ENCODE measurements around the gene BTBD9. TPM values are rescaled to one million over a fixed set of nuclear protein-coding genes. Genes with fewer than 3 reads are reported as not detected.

The BTBD9 gene
- total and polyA plus RNA-seq, 2 experiments from 2014 or later = 10.0 to 13.7 TPM

- Histone ChIP-seq H3K36me3 (ENCODE audit: low read depth) (no peaks in the 10 kb centered on the region), H3K79me2 (ENCODE audit: insufficient read depth) (no peaks in the 10 kb centered on the region), H3K4me1 (ENCODE audit: insufficient read depth) (no peaks in the 10 kb centered on the region), H3F3A (ENCODE audit: insufficient read depth) (no peaks in the 10 kb centered on the region), H3K27ac (no peak overlapping the region), H3K4me2 (ENCODE audit: unreplicated experiment) (no peak overlapping the region), H3K27me3 (replicated peaks; ENCODE audit: insufficient read depth) (no peaks in the 10 kb centered on the region), H3K9ac (no peak overlapping the region), H3K9me3 (ENCODE audit: low read depth) (no peaks in the 10 kb centered on the region), H3K9me2 (ENCODE audit: insufficient read depth) (no peaks in the 10 kb centered on the region), H4K20me1 (ENCODE audit: insufficient read depth) (no peaks in the 10 kb centered on the region), H3K4me3 (no peak overlapping the region), H2AFZ (no peak overlapping the region)
- TF ChIP-seq EZH2phosphoT487 (IDR thresholded peaks at IDR 0.05; ENCODE audit: insufficient read depth, low read depth) (no peak), EZH2 (IDR thresholded peaks at IDR 0.05; ENCODE audit: insufficient read depth, poor library complexity, severe bottlenecking) (no peak)
- DNase-seq = no peak
- WGBS, 2 experiments (ENCODE audit: low coverage in 1 of 2, low lambda C conversion rate in 2 of 2, missing lambda C conversion rate in 2 of 2) = 85% methylated on average over 12 of the region's 12 CpGs
- in situ Hi-C loops (cut with MboI) = no loop called here
Measured at GRCh38 chr6:38180586-38180985, 459.1 kb downstream of the BTBD9 start.

GRCh38 chr6:38179794-38180430 lies 459.8 kb downstream of the BTBD9 start:
- Histone ChIP-seq H3K79me2 (ENCODE audit: insufficient read depth) (no peaks in the 10 kb centered on the region), H3K36me3 (ENCODE audit: low read depth) (no peaks in the 10 kb centered on the region), H3F3A (ENCODE audit: insufficient read depth) (no peaks in the 10 kb centered on the region), H4K20me1 (ENCODE audit: insufficient read depth) (no peaks in the 10 kb centered on the region), H3K9me2 (ENCODE audit: insufficient read depth) (no peaks in the 10 kb centered on the region), H3K4me1 (ENCODE audit: insufficient read depth) (no peaks in the 10 kb centered on the region), H3K27ac (no peak overlapping the region), H3K27me3 (replicated peaks; ENCODE audit: insufficient read depth) (no peaks in the 10 kb centered on the region), H3K4me3 (no peak overlapping the region), H2AFZ (no peak overlapping the region), H3K4me2 (ENCODE audit: unreplicated experiment) (no peak overlapping the region), H3K9me3 (ENCODE audit: low read depth) (no peaks in the 10 kb centered on the region), H3K9ac (no peak overlapping the region)
- in situ Hi-C loops (cut with MboI) = no loop called here
- no peak for DNase-seq
- 84 to 89% methylated on average over 12 of the region's 12 CpGs for WGBS, 2 experiments (ENCODE audit: low coverage in 1 of 2, low lambda C conversion rate in 2 of 2, missing lambda C conversion rate in 2 of 2)
- TF ChIP-seq EZH2 (IDR thresholded peaks at IDR 0.05; ENCODE audit: insufficient read depth, poor library complexity, severe bottlenecking) = no peak
- TF ChIP-seq EZH2phosphoT487 (IDR thresholded peaks at IDR 0.05; ENCODE audit: insufficient read depth, low read depth) = no peak

DNA sequence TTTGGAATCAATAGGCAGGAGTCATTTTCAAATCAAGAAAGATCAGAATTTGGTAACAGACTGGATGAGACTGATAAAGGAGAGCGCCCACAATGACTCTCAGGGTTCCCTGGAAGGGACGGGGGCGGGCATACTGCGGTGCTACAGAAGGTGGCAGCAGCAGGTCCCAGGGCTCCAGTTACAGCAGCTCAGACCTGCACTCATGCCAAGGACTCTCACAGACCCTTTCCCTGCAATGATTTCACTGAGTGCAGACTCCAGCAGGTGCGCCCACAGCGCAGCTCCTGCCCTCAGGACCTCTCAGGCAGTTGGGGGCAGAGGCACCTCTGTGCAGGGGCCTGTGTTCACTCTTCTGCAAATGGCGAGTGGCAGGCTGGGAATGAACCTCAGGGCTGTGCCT lies 460.4 kb downstream of the BTBD9 start:
- no peak for TF ChIP-seq EZH2 (IDR thresholded peaks at IDR 0.05; ENCODE audit: insufficient read depth, poor library complexity, severe bottlenecking)
- no peak for TF ChIP-seq EZH2phosphoT487 (IDR thresholded peaks at IDR 0.05; ENCODE audit: insufficient read depth, low read depth)
- H4K20me1 ChIP-seq (ENCODE audit: insufficient read depth) = no peaks in the 10 kb centered on the region
- H3K79me2 ChIP-seq (ENCODE audit: insufficient read depth) = no peaks in the 10 kb centered on the region
- H3F3A ChIP-seq (ENCODE audit: insufficient read depth) = no peaks in the 10 kb centered on the region
- no peaks in the 10 kb centered on the region for H3K27me3 ChIP-seq (replicated peaks; ENCODE audit: insufficient read depth)
- DNase-seq = no peak
- H3K9ac ChIP-seq = no peak overlapping the region
- H3K4me1 ChIP-seq (ENCODE audit: insufficient read depth) = no peaks in the 10 kb centered on the region
- H3K9me2 ChIP-seq (ENCODE audit: insufficient read depth) = no peaks in the 10 kb centered on the region
- H3K4me2 ChIP-seq (ENCODE audit: unreplicated experiment) = no peak overlapping the region
- no peak overlapping the region for H3K4me3 ChIP-seq
- H3K36me3 ChIP-seq (ENCODE audit: low read depth) = no peaks in the 10 kb centered on the region
- no peak overlapping the region for H3K27ac ChIP-seq
- in situ Hi-C loops (cut with MboI) = no loop called here
- WGBS, 2 experiments (ENCODE audit: low coverage in 1 of 2, low lambda C conversion rate in 2 of 2, missing lambda C conversion rate in 2 of 2) = 96% methylated on average over 7 of the region's 7 CpGs
- H3K9me3 ChIP-seq (ENCODE audit: low read depth) = no peaks in the 10 kb centered on the region
- no peak overlapping the region for H2AFZ ChIP-seq

DNA sequence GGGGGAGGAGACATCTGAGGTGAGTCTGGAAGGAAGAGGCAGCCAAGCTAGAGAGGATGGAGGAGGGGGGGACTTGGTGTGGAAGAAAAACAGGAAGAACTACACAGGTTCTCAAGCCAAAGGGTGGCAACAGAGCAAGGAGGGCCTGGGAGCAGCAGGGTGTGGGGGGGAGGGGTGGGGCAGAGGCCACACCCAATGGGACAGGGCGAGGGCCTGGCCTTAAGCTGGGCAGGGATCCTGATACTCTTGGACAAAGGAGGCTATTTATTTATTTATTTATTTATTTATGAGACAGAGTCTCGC lies 461.2 kb downstream of the BTBD9 start:
- Histone ChIP-seq H3K27ac (no peak overlapping the region), H2AFZ (no peak overlapping the region), H3K4me2 (ENCODE audit: unreplicated experiment) (no peak overlapping the region), H3F3A (ENCODE audit: insufficient read depth) (no peaks in the 10 kb centered on the region), H3K9me3 (ENCODE audit: low read depth) (no peaks in the 10 kb centered on the region), H3K4me3 (no peak overlapping the region), H3K4me1 (ENCODE audit: insufficient read depth) (no peaks in the 10 kb centered on the region), H3K27me3 (replicated peaks; ENCODE audit: insufficient read depth) (no peaks in the 10 kb centered on the region), H3K79me2 (ENCODE audit: insufficient read depth) (no peaks in the 10 kb centered on the region), H3K36me3 (ENCODE audit: low read depth) (no peaks in the 10 kb centered on the region), H3K9ac (no peak overlapping the region), H3K9me2 (ENCODE audit: insufficient read depth) (no peaks in the 10 kb centered on the region), H4K20me1 (ENCODE audit: insufficient read depth) (no peaks in the 10 kb centered on the region)
- TF ChIP-seq EZH2 (IDR thresholded peaks at IDR 0.05; ENCODE audit: insufficient read depth, poor library complexity, severe bottlenecking) = no peak
- TF ChIP-seq EZH2phosphoT487 (IDR thresholded peaks at IDR 0.05; ENCODE audit: insufficient read depth, low read depth) = no peak
- WGBS, 2 experiments (ENCODE audit: low coverage in 1 of 2, low lambda C conversion rate in 2 of 2, missing lambda C conversion rate in 2 of 2) = 82 to 90% methylated on average over 2 of the region's 2 CpGs
- no peak for DNase-seq
- in situ Hi-C loops (cut with MboI) = no loop called here

Data from GM23248 (cell line).